Lower leg skin (tissue), 4 donors: ENCODE results near the gene COL4A2. TPM values are rescaled to one million over a fixed set of nuclear protein-coding genes. Genes with fewer than 3 reads are reported as not detected.
A peak's percentile ranks its signal among the peaks of the same experiment; 100 is the strongest.

ENCODE experiments used
- DNase-seq, 2 donors: peaks; one replicate each; pipeline ENCODE4 v3.0.0-alpha.2; 2019; ENCODE audit warnings: low spot score in 2 of 2
- H3K4me3 ChIP-seq: fragments of 200-600 bp; sonication (generic); 2 replicates; pipeline ENCODE4 v1.5.1; 2017; ENCODE audit warnings: mild to moderate bottlenecking, low read depth; ENCODE audit not compliant: poor library complexity, severe bottlenecking
- CTCF ChIP-seq, 3 donors: fragments of 450-650 bp; IDR thresholded peaks; one replicate each; pipeline ENCODE4 v1.5.1; 2016; ENCODE audit warnings: antibody characterized with exemption in 3 of 3, mild to moderate bottlenecking in 3 of 3, moderate library complexity in 2 of 3
- POLR2A ChIP-seq, 2 donors: fragments of 450-650 bp; IDR thresholded peaks; one replicate each; pipeline ENCODE4 v1.6.1; 2016 to 2017; ENCODE audit warnings: antibody characterized with exemption in 2 of 2, mild to moderate bottlenecking in 1 of 2, moderate library complexity in 1 of 2
- WGBS, 2 donors: methylation state at CpG; one replicate each; pipeline ENCODE4 v1.1.5; 2018; 5-methylcytosine and 5-hydroxymethylcytosine counted together
- intact Hi-C: fragments of 100-400 bp; cut with DNase I; formaldehyde crosslinking; loops from one replicate; pipeline ENCODE4 v1.15.0; 2023; ENCODE audit warnings: low total_unique reads
- total RNA-seq, 4 donors: library from RNA; depleted of rRNA; stranded (reverse); fragments of >200 nt; gene quantifications; one replicate each; pipeline ENCODE4 v1.1.0, GENCODE V29; 2016

Gene COL4A2
- total RNA-seq, 4 donors from 2014 or later, result 40.8 to 119 (median 58.9) TPM

- DNase-seq, result peak in 1 of 2 donors; percentile 78
- 53 to 62% methylated on average over 4 of the region's 4 CpGs for WGBS, 2 donors
- TF ChIP-seq CTCF (IDR thresholded peaks at IDR 0.05) (no peak), POLR2A (IDR thresholded peaks at IDR 0.05) (no peak)
- intact Hi-C loops, result no loop called here
- H3K4me3 ChIP-seq, result no peak overlapping the region
Measured at GRCh38 chr13:110304256-110304655, 2.8 kb upstream of the COL4A2 start.

GRCh38 chr13:110305001-110305400 lies 2.1 kb upstream of the COL4A2 start:
- no peak overlapping the region for H3K4me3 ChIP-seq
- WGBS, 2 donors, result 40 to 54% methylated on average over 4 of the region's 4 CpGs
- TF ChIP-seq POLR2A (IDR thresholded peaks at IDR 0.05) (no peak), CTCF (IDR thresholded peaks at IDR 0.05) (no peak)
- DNase-seq, result peak in 1 of 2 donors; percentile 13
- intact Hi-C loops, result no loop called here

GRCh38 chr13:110305544-110305943 lies 1.5 kb upstream of the COL4A2 start:
- intact Hi-C loops, result no loop called here
- no peak overlapping the region for H3K4me3 ChIP-seq
- WGBS, 2 donors, result 36 to 38% methylated on average over 2 of the region's 2 CpGs
- DNase-seq, result no peak
- TF ChIP-seq CTCF (IDR thresholded peaks at IDR 0.05), result no peak
- TF ChIP-seq POLR2A (IDR thresholded peaks at IDR 0.05), result no peak

GRCh38 chr13:110305949-110306339 lies 1.1 kb upstream of the COL4A2 start:
- TF ChIP-seq CTCF (IDR thresholded peaks at IDR 0.05) (no peak), POLR2A (IDR thresholded peaks at IDR 0.05) (no peak)
- peak in 1 of 2 donors; percentile 52 for DNase-seq
- WGBS, 2 donors, result 5 to 8% methylated on average over 6 of the region's 6 CpGs
- intact Hi-C loops, result no loop called here
- H3K4me3 ChIP-seq, result peak overlapping the region; percentile 66

GRCh38 chr13:110306340-110306959 lies 634 bp upstream of the COL4A2 start:
- H3K4me3 ChIP-seq, result peak overlapping the region; percentile 66
- 3 to 13% methylated on average over 14 to 50 of the region's 53 CpGs for WGBS, 2 donors
- TF ChIP-seq CTCF (IDR thresholded peaks at IDR 0.05), result no peak
- TF ChIP-seq POLR2A (IDR thresholded peaks at IDR 0.05), result no peak
- intact Hi-C loops, result no loop called here
- peak in 1 of 2 donors; percentile 85 for DNase-seq
